ENCODE measurements around the gene ECM2.

Gene ECM2

GRCh38 chr9:92468206-92468605 lies 67.6 kb downstream of the ECM2 start:
- no peak for DNase-seq (ENCODE audit: low read depth in 2 of 2, low spot score in 1 of 2)

GRCh38 chr9:92467511-92467910 lies 68.3 kb downstream of the ECM2 start:
- no peak for DNase-seq (ENCODE audit: low read depth in 2 of 2, low spot score in 1 of 2)

GRCh38 chr9:92467041-92467440 lies 68.7 kb downstream of the ECM2 start:
- no peak for DNase-seq (ENCODE audit: low read depth in 2 of 2, low spot score in 1 of 2)

GRCh38 chr9:92463984-92464383 lies 71.8 kb downstream of the ECM2 start:
- no peak for DNase-seq (ENCODE audit: low read depth in 2 of 2, low spot score in 1 of 2)

- no peak for DNase-seq (ENCODE audit: low read depth in 2 of 2, low spot score in 1 of 2)
Measured at GRCh38 chr9:92463387-92463786, 72.4 kb downstream of the ECM2 start.

GRCh38 chr9:92457576-92457975 lies 78.2 kb downstream of the ECM2 start:
- DNase-seq (ENCODE audit: low read depth in 2 of 2, low spot score in 1 of 2), result no peak

- DNase-seq (ENCODE audit: low read depth in 2 of 2, low spot score in 1 of 2), result no peak
Measured at GRCh38 chr9:92455217-92455616, 80.6 kb downstream of the ECM2 start.

- DNase-seq (ENCODE audit: low read depth in 2 of 2, low spot score in 1 of 2), result no peak
Measured at GRCh38 chr9:92446536-92446935, 89.3 kb downstream of the ECM2 start.

Measured in stimulated activated CD8-positive, alpha-beta memory T cell treated with anti-CD3 and anti-CD28 coated beads, Interleukin-4, amount 100 ng/mL, for 1 hour (primary cell).